Activated naive CD8-positive, alpha-beta T cell treated with anti-CD3 and anti-CD28 coated beads for 36 hours (primary cell): ENCODE results near the gene MTFR1L. TPM values are rescaled to one million over a fixed set of nuclear protein-coding genes. Genes with fewer than 3 reads are reported as not detected.

Experiments used
- DNase-seq: peaks from one replicate; pipeline ENCODE4 v3.0.0; 2021
- H3K27ac Mint-ChIP-seq: one replicate; pipeline ENCODE4 v1.8.0; 2022; ENCODE audit warnings: mild to moderate bottlenecking, moderate library complexity, mixed read lengths
- H3K27me3 Mint-ChIP-seq: one replicate; pipeline ENCODE4 v1.8.0; 2022; ENCODE audit warnings: mild to moderate bottlenecking, mixed read lengths
- H3K36me3 Mint-ChIP-seq: one replicate; pipeline ENCODE4 v1.8.0; 2021; ENCODE audit warnings: mild to moderate bottlenecking, mixed read lengths
- H3K4me1 Mint-ChIP-seq: one replicate; pipeline ENCODE4 v1.8.0; 2021; ENCODE audit warnings: mixed read lengths
- H3K4me3 Mint-ChIP-seq: one replicate; pipeline ENCODE4 v1.8.0; 2022; ENCODE audit warnings: mild to moderate bottlenecking, moderate library complexity, mixed read lengths
- H3K9me3 Mint-ChIP-seq: one replicate; pipeline ENCODE4 v1.8.0; 2022; ENCODE audit warnings: mixed read lengths
- total RNA-seq, 2 experiments: library from RNA; stranded (reverse); gene quantifications; one replicate each; pipeline ENCODE4 v1.2.3, GENCODE V29; 2021

MTFR1L gene
- 10 to 100 TPM; 23.3 to 23.4 TPM for total RNA-seq

DNA sequence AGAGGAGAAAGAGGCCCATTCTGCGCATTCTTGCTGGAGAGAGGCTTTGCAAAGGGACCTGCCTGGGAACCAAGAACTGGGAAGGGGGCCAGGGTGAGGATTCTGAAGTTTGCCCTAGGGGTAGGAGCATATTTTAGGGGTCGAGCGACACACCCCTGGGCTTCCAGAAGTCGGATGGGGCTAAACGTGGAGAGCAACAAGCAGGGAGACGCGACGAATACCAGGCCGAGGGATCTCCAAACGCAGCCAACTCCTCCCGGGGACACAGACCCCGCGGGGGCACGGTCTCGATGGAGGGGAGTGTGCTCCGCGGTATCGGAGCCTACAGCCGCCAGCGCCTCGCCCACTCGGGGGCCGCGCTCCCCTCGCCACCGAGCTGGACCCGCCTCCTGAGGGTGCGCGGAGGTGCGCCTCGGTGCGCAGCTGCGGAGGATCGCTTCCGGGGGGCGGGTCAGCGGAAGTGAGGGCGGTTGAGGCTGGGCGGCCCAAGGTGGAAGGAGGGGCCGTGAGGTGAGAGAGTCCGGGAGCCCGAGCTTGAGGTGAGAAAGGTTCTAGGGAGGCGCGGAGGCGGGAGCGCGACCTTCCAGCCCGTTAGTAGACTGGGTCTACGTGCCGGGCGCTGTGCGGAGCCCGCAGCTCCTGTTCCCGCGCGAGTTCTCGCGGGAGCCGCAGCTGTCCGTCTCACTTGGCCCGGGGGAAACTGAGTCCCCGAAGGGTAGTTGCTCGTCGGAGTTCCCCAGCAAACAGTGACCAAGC, at the start of gene MTFR1L:
Gene MTFR1L, plus strand, starts transcription at position 464 of the 756 bp plus-strand sequence. CDS start 3,151 bp downstream, outside the sequence.
- H3K27ac Mint-ChIP-seq = peak within 1 kb of the TSS; percentile 88
- peaks cover 9% of the 10 kb centered on the region for H3K36me3 Mint-ChIP-seq
- peaks cover 22% of the 10 kb centered on the region for H3K4me1 Mint-ChIP-seq
- no peaks in the 10 kb centered on the region for H3K27me3 Mint-ChIP-seq
- DNase-seq = peak; percentile 96
- H3K4me3 Mint-ChIP-seq = peak within 1 kb of the TSS; percentile 87
- H3K9me3 Mint-ChIP-seq = no peaks in the 10 kb centered on the region

DNA sequence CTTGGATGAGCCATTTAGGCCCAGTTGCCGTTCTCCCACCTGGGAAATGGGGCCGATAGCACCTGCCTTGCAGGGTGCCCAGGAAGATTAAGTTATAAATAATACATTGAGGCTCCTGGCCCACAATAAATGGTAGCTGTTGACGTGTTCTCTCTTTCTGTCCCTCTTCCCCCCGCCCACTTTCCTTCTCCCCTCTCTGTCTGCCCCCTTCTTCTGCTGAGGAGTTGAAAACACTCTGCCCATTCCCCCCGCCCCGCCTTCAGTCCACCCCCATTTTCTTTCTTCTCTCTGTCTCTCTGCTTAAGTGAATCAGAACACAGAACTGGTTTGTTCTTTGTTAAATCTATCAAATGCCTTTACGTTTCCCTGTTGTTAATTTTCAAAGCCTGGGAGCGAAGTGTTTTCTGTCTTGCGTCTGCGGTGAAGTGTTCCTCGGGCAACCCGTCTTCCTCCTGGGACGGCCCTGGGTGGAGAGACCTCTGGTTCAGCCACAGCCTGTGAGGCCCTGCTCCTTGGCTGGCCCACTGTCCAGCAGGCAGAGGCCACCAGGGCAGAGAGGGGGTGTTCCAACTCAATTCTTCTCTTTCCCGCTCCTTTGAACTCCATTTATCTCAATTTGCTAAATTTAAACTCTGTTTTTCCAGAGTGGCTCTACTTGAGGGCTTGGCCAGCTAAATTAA, 49.1 kb upstream of the MTFR1L start:
- no peak for DNase-seq
- Mint-ChIP-seq H3K27ac (peak overlapping the region; percentile 42), H3K4me3 (peak overlapping the region; percentile 51)

DNA sequence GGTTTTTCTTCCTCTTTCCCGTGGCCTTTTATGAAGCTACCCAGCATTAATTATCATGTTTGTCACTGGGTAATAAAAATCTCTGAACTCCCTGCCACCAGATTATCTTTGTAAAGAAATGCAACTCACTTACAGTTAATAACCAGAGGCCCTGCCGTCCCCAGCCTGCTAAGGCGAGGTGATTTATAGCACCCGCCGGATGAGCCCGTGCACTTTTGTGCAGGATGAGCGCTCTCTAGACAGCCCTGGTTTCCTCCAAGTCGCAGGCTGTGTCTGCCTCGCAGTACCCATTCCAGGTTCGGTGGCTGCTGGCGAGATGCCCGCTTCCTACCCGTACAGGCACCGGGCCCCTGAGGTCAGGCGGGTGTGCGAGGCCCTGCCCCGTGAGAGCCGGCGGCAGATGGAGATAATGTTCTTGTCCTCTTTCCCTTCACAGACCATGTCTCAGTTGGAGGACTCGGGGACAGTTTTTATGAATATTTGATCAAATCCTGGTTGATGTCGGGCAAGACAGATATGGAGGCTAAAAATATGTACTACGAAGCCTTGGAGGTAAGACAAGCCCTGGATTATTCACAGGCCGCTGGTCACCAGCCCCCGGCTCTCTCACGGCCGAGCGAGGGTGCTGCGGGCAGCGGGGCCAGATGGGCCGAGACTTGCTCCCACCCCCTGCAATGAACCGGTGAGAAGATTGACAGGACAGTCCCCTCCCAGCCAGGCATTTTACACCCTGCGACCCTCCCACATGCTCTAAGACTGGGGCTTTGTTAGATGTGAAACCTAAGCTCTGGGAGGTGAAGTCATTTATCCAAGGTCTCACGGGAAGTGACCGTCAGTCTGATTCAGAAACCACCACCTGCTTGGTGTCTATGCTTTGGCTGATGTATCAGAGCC, 48.3 kb upstream of the MTFR1L start:
- H3K27ac Mint-ChIP-seq = peak overlapping the region; percentile 6
- no peaks in the 10 kb centered on the region for H3K27me3 Mint-ChIP-seq
- peak; percentile 22 for DNase-seq
- peaks cover 75% of the 10 kb centered on the region for H3K4me1 Mint-ChIP-seq
- peak overlapping the region; percentile 51 for H3K4me3 Mint-ChIP-seq
- H3K9me3 Mint-ChIP-seq = no peaks in the 10 kb centered on the region
- H3K36me3 Mint-ChIP-seq = peaks cover 10% of the 10 kb centered on the region

More for the DNA sequence above, 49.1 kb upstream of the MTFR1L start:
- H3K4me1 Mint-ChIP-seq = peaks cover 81% of the 10 kb centered on the region
- H3K9me3 Mint-ChIP-seq = no peaks in the 10 kb centered on the region
- no peaks in the 10 kb centered on the region for H3K27me3 Mint-ChIP-seq
- peaks cover 10% of the 10 kb centered on the region for H3K36me3 Mint-ChIP-seq

DNA sequence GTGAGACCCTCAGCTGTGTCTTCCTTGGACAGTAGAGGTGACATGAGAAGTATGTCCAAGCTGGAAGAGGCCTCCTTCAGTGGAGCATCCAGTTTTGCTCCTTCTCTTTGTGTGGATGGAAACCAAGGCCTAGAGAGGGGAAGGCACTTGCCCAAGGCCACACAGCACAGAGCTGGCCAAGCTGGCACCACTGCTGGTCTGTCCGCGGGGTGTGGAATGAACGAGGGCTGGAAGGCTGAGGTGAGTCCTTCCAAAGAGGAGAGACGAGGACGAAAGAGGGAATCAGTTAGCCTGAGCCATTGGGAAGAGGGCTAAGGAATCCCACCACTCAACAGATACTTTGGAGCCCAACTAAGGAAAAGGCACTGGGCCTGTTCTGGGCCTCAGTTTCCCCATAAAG, 47.6 kb upstream of the MTFR1L start:
- Mint-ChIP-seq H3K27me3 (no peaks in the 10 kb centered on the region), H3K4me3 (no peak overlapping the region), H3K36me3 (peaks cover 10% of the 10 kb centered on the region), H3K9me3 (no peaks in the 10 kb centered on the region), H3K4me1 (peaks cover 71% of the 10 kb centered on the region), H3K27ac (no peak overlapping the region)
- no peak for DNase-seq

DNA sequence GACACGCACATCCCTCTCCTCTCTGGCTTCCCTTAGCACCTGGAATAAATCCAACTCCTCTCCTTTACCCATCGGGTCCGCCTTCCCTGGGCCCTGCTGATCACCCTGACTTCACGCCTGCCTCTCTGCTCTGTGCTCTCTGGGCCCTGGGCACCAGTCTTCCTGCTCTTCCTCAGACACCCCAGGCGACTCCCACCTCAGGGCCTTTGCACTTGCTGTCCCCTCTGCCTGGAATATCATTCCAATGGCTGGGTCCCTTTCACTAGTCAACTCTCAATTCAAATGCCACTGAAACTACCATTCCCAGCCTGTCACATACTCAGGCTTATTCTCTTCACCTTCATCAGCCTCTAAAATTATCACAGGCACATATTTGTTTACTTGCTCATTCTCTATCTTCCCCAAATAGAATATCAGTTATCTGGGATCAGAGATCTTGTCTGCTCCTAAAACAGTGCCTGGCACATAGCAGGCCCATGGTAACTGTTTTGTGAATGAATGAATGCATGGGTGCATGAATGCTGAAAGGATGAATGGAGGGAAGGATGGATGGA, 47.0 kb upstream of the MTFR1L start:
- DNase-seq = no peak
- peaks cover 10% of the 10 kb centered on the region for H3K36me3 Mint-ChIP-seq
- no peaks in the 10 kb centered on the region for H3K9me3 Mint-ChIP-seq
- H3K4me3 Mint-ChIP-seq = no peak overlapping the region
- no peaks in the 10 kb centered on the region for H3K27me3 Mint-ChIP-seq
- H3K4me1 Mint-ChIP-seq = peaks cover 67% of the 10 kb centered on the region
- H3K27ac Mint-ChIP-seq = peak overlapping the region; percentile 14

DNA sequence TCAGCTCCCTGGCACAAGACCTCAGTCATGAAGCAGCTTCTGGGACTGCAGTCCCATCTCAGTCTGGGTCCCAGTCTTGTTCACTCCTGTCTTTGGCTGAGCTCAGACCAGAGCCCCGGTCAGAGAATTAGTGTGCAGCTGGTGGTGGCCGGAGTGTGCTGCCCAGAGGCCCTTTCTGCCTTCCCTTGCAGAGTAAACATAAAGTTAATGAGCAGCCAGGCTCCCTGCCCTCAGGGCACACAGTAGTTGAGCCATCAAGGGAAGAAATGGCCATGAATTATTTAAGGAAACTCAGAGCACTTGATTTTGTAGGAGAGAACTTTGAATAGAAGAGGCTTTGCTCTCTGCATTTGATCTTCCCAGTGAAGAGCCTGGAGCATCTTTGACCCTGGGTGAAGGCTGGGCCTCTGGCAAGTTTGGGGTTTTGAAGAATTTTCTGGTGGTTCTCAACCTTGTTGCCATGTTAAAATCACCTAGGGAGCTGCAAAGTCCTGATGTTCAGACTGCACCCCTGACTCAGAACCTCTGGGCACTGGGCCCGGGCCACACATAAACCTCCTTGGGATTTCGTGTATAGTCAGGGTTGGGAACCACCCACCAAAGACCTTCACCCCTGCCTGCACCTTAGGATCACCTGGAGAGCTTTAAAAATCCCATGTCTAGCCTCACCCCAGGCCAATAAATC, 46.2 kb upstream of the MTFR1L start:
- Mint-ChIP-seq H3K27me3 (no peaks in the 10 kb centered on the region), H3K27ac (no peak overlapping the region), H3K4me3 (no peak overlapping the region), H3K4me1 (peaks cover 70% of the 10 kb centered on the region), H3K9me3 (no peaks in the 10 kb centered on the region), H3K36me3 (peaks cover 10% of the 10 kb centered on the region)
- no peak for DNase-seq

DNA sequence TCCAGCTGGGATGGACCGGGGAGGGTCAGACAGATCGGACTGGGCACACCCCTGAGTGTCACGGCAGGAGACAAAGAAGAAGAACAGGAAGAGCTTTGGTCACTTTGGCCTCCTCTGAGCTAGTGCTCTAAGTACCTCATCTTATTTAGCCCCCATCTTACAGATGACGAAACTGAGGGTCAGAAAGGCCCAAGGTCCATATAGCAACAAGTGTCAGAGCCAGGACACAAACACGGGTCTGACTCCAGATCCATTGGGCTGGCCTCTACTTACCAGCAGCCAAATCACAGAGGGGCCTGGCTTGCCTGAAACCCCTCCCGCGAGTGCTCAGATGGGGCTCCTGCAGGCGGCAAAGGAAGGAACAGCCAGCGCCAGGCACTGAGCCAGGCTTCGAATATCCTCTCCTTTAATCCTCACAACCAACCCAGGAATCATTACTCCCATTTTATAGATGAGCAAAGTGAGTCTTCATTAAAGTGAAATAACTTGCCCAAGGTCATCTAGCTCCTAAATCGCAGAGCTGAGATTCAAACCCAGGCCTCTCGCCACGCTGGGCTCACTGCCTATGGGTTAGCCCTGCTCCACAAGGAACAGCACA, 45.4 kb upstream of the MTFR1L start:
- Mint-ChIP-seq H3K36me3 (peaks cover 8% of the 10 kb centered on the region), H3K27ac (peak overlapping the region; percentile 85), H3K4me1 (peaks cover 64% of the 10 kb centered on the region), H3K4me3 (peak overlapping the region; percentile 71), H3K9me3 (no peaks in the 10 kb centered on the region), H3K27me3 (no peaks in the 10 kb centered on the region)
- DNase-seq = no peak

DNA sequence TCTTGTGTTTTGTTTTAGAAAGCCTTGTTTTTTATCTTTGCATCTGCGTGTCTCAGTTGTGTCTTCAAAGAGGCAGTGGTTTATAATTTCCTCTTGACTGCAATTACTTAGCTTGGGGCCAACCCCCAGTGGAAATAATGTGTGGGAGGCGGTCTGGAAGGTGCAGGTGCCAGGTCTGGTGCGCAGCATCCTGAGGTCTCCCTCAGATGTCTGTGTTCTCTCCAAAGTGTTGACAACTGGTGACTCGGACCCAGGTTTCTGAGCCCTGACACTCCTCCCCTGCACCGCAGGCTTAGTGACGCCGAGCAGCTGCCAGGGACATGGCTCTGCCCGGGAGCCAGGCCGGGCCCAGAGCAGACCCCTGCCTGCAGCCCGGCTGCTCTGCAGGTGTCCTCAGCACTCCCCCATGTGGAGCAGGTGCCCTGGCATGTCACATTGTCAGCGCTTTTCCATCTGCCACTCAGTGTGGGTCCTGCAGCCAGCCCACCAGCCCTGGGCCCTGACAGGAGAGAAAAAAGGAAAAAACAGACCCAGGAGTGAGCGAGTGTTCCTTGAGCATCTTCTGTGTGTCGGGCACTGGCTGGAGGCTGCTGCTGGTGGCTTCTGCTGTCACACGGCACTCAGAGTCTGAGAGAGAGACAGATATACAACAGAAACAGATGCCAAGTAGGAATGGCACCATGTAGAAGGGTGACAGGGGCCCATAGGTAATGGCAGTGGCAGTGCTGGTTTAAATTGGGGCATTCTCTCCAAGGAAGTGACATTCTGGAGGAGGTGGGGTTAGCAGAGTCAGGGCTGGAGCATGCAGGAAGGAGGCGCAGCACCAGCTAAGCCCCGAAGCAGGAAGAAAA, 44.6 kb upstream of the MTFR1L start:
- Mint-ChIP-seq H3K27ac (peak overlapping the region; percentile 85), H3K36me3 (peaks cover 8% of the 10 kb centered on the region), H3K9me3 (no peaks in the 10 kb centered on the region), H3K4me1 (peaks cover 60% of the 10 kb centered on the region), H3K27me3 (no peaks in the 10 kb centered on the region), H3K4me3 (peak overlapping the region; percentile 71)
- peak; percentile 92 for DNase-seq

DNA sequence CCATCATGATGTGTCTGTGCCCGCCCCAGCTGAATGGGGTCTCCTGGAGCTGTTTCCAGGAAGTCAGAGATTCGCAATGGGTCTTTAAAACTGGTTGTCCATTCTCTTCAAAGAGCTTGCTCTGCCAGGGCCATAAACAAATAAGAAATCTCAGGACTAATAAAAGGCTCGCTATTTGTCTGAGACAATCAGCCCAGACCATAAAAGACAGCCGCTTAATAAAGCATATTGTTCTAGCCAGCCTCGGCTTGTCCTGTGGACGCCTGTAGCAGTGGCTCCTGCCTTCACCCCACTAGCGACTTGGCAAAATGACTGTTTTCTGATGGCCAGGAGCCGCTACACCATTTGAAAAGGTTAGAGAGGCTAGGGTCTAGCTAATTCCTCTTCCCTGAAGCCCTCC, 40.4 kb upstream of the MTFR1L start:
- DNase-seq = no peak
- Mint-ChIP-seq H3K27me3 (no peaks in the 10 kb centered on the region), H3K9me3 (no peaks in the 10 kb centered on the region), H3K4me1 (peaks cover 20% of the 10 kb centered on the region), H3K36me3 (no peaks in the 10 kb centered on the region), H3K4me3 (no peak overlapping the region), H3K27ac (no peak overlapping the region)

DNA sequence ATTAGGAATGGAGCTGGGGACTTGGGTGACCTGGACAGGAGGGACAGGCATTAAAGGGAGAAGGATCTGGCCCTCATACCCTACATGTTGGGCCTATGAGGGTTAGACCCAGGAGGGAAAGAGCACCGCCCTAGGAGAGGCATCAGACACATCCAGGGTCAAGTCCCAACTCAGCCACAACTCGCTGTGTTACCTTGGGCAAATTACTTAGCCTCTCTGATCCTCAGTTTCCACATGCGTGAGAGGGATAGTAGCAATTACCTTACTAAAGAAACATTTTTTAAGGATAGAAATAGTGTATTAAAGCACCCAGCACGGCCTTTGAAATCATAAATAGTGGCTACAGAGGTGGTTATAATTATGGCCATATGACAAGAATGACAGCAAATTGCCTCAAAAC, 39.9 kb upstream of the MTFR1L start:
- Mint-ChIP-seq H3K4me1 (peaks cover 15% of the 10 kb centered on the region), H3K27ac (no peak overlapping the region), H3K4me3 (no peak overlapping the region)

DNA sequence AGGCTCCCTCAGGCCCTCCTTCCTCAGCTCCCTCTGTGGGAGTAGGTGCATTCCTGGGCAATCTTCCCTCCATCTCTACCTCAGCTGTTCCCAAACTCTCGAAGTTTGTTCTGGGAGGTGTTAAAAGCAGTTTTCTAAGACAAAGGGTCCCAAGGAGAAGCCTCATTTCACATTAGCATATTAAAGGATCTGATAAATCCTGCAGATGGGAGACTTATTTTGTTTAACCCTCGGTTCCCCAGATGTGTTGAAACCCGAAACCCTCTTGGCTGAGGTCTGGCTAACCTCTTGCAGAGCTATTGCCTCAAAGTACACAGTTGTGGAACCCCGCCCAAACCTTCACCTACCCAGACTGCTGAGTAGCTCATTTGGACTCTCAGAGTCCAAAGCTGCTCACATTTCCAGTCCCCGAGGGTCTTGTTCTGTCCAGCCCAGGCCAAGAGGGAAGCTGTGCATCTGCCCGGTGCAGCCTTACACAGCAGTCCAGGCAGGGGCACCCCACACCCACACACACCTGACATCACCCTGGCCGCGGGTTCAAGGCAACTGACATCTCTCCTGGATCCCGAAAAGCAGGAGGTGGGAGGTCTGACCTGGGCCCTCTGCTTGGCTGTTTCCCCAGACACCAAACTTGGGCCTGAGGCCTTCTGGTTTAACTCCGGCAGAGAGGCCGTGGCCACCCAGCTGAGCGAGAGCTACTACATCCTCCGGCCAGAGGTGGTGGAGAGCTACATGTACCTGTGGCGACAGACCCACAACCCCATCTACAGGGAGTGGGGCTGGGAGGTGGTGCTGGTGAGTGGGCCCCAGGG, 39.2 kb upstream of the MTFR1L start:
- Mint-ChIP-seq H3K27me3 (no peaks in the 10 kb centered on the region), H3K36me3 (no peaks in the 10 kb centered on the region), H3K4me3 (no peak overlapping the region), H3K27ac (no peak overlapping the region), H3K4me1 (peaks cover 9% of the 10 kb centered on the region), H3K9me3 (no peaks in the 10 kb centered on the region)
- no peak for DNase-seq

More for the DNA sequence above, 39.9 kb upstream of the MTFR1L start:
- Mint-ChIP-seq H3K9me3 (no peaks in the 10 kb centered on the region), H3K36me3 (no peaks in the 10 kb centered on the region), H3K27me3 (no peaks in the 10 kb centered on the region)
- no peak for DNase-seq

DNA sequence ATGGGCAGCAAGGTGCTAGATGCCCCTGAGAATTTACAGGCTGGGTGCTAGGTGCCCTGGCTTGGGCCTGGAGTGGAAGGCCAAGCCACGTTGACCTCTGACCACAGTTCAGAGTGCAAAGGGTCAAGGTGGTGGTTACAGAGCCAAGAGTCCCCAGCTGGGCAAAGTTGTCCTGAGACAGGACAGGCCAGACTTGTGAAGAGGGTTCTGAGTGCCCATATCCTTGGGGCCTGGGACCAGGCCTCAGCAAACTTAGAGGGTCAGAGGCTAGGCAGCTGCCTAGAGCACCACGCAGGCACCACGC, 38.7 kb upstream of the MTFR1L start:
- H3K4me1 Mint-ChIP-seq = peaks cover 7% of the 10 kb centered on the region
- H3K4me3 Mint-ChIP-seq = no peak overlapping the region
- no peaks in the 10 kb centered on the region for H3K36me3 Mint-ChIP-seq
- H3K27ac Mint-ChIP-seq = no peak overlapping the region
- no peaks in the 10 kb centered on the region for H3K9me3 Mint-ChIP-seq
- H3K27me3 Mint-ChIP-seq = no peaks in the 10 kb centered on the region
- no peak for DNase-seq
